HG03575 (cell line): ENCODE measurements around the gene ZDHHC7.

Source experiments
- ATAC-seq: cut with Tn5 transposase; IDR thresholded peaks from one replicate; pipeline ENCODE4 v1.9.1; 2021; ENCODE audit not compliant: unreplicated experiment, insufficient number of reproducible peaks, low FRiP score; ENCODE audit errors: extremely low read depth

The ZDHHC7 gene

GRCh38 chr16:85003725-85004586 is 7.4 kb downstream of the ZDHHC7 start:
- ATAC-seq, result no peak

- no peak for ATAC-seq
Observed at GRCh38 chr16:85003076-85003475, 8.3 kb downstream of the ZDHHC7 start.

- ATAC-seq, result no peak
Observed at GRCh38 chr16:85002608-85003007, 8.7 kb downstream of the ZDHHC7 start.

GRCh38 chr16:85002099-85002541 is 9.2 kb downstream of the ZDHHC7 start:
- no peak for ATAC-seq

- ATAC-seq, result no peak
Observed at GRCh38 chr16:84999857-85000480, 11.4 kb downstream of the ZDHHC7 start.

GRCh38 chr16:84999200-84999599 is 12.1 kb downstream of the ZDHHC7 start:
- no peak for ATAC-seq

- ATAC-seq, result no peak
Observed at GRCh38 chr16:84996365-84996764, 15.0 kb downstream of the ZDHHC7 start.

GRCh38 chr16:84995663-84996062 is 15.7 kb downstream of the ZDHHC7 start:
- ATAC-seq, result no peak

GRCh38 chr16:84993926-84994325 is 17.4 kb downstream of the ZDHHC7 start:
- ATAC-seq, result no peak

GRCh38 chr16:84992717-84993075 is 18.6 kb downstream of the ZDHHC7 start:
- ATAC-seq, result no peak

GRCh38 chr16:84990782-84991181 is 20.6 kb downstream of the ZDHHC7 start:
- ATAC-seq, result no peak

- no peak for ATAC-seq
Observed at GRCh38 chr16:84989749-84990620, 21.4 kb downstream of the ZDHHC7 start.

GRCh38 chr16:84988328-84989080 is 22.8 kb downstream of the ZDHHC7 start:
- ATAC-seq, result no peak

- ATAC-seq, result no peak
Observed at GRCh38 chr16:84986879-84987278, 24.5 kb downstream of the ZDHHC7 start.

- ATAC-seq, result no peak
Observed at GRCh38 chr16:84986102-84986501, 25.2 kb downstream of the ZDHHC7 start.

GRCh38 chr16:84985079-84986065 is 26.0 kb downstream of the ZDHHC7 start:
- ATAC-seq, result no peak

- ATAC-seq, result no peak
Observed at GRCh38 chr16:84982434-84982833, 28.9 kb downstream of the ZDHHC7 start.

- no peak for ATAC-seq
Observed at GRCh38 chr16:84979516-84979915, 31.8 kb downstream of the ZDHHC7 start.
